ENCODE results near the gene PLAGL1.
"Not testable (repeated sequence)": the region's sequence is repeated elsewhere in the genome, so short reads cannot be mapped to it uniquely, and the experiment has no call there.

The PLAGL1 gene

DNA sequence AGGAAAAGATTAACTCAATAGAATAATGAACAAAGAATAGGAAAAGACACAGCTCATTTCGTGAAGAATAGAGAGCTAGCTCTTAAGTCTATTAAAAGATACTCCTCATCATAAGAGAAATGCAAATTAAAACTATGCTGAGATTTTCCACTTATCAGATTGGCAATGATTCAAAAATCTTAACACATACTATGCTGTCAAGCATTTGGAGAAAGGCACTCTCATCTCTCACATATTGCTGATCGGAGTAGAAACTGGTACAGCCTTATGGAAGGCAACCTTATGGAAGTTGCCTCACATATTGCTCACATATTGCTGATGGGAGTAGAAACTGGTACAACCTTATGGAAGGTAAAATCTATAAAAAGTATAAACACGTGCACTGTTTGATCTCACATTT lies 21.4 kb upstream of the PLAGL1 start:
- CTCF ChIA-PET = interaction anchor here (1.0 to 2.2 kb wide), 2 partner anchors 16 to 90 kb away, joined by 3 to 7 read pairs; no protein-coding TSS in a partner anchor
- H3K4me1 Mint-ChIP-seq = no peaks in the 10 kb centered on the region
- H3K9me3 Mint-ChIP-seq = no peaks in the 10 kb centered on the region
- H3K4me3 Mint-ChIP-seq = no peak overlapping the region
- DNase-seq = no peak
- H3K36me3 Mint-ChIP-seq = no peaks in the 10 kb centered on the region
- peaks cover 8% of the 10 kb centered on the region for H3K27me3 Mint-ChIP-seq
- H3K27ac Mint-ChIP-seq = no peak overlapping the region

- CTCF ChIA-PET = interaction anchor here (1.7 to 2.2 kb wide), 2 partner anchors 14 to 88 kb away, joined by 6 to 7 read pairs; no protein-coding TSS in a partner anchor
- H3K36me3 Mint-ChIP-seq = no peaks in the 10 kb centered on the region
- DNase-seq = no peak
- H3K9me3 Mint-ChIP-seq = no peaks in the 10 kb centered on the region
- H3K27me3 Mint-ChIP-seq = peaks cover 8% of the 10 kb centered on the region
- H3K27ac Mint-ChIP-seq = no peak overlapping the region
- H3K4me3 Mint-ChIP-seq = no peak overlapping the region
- H3K4me1 Mint-ChIP-seq = no peaks in the 10 kb centered on the region
These were observed 20.0 kb upstream of the PLAGL1 start for GRCh38 chr6:144027932-144028587.

GRCh38 chr6:144023216-144023615 lies 15.2 kb upstream of the PLAGL1 start:
- CTCF ChIA-PET = interaction anchor here (1.3 kb wide), 1 partner anchor 10 kb away, joined by 4 read pairs; no protein-coding TSS in a partner anchor
- H3K4me1 Mint-ChIP-seq = no peaks in the 10 kb centered on the region
- H3K27me3 Mint-ChIP-seq = peaks cover 8% of the 10 kb centered on the region
- no peak for DNase-seq
- no peak overlapping the region for H3K27ac Mint-ChIP-seq
- H3K36me3 Mint-ChIP-seq = no peaks in the 10 kb centered on the region
- no peak overlapping the region for H3K4me3 Mint-ChIP-seq
- H3K9me3 Mint-ChIP-seq = no peaks in the 10 kb centered on the region

DNA sequence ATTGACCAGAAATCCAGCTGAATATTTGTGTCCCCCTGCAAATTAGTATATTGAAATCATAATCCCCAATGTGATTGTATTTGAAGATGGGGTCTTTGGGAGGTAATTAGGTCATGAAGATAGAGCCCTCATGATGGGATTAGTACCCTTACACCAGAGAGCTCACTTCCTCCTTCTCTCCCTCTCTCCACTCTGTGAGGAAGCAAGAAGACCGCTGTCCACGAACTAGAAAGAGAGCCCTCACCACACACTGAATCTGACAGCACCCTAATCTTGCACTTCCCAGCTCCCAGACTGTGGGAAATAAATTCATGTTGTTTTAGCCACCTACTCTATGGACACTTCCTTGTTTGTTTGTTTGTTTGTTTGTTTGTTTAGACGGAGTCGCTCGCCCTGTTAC lies 11.9 kb upstream of the PLAGL1 start:
- Mint-ChIP-seq H3K4me3 (no peak overlapping the region), H3K27ac (no peak overlapping the region), H3K27me3 (peaks cover 8% of the 10 kb centered on the region), H3K9me3 (no peaks in the 10 kb centered on the region), H3K4me1 (no peaks in the 10 kb centered on the region), H3K36me3 (no peaks in the 10 kb centered on the region)
- CTCF ChIA-PET = interaction anchor here (1.0 to 1.1 kb wide), 2 partner anchors 414 to 445 kb away, joined by 3 read pairs; no protein-coding TSS in a partner anchor
- no peak for DNase-seq

GRCh38 chr6:144017166-144018094 lies 9.4 kb upstream of the PLAGL1 start:
- Mint-ChIP-seq H3K9me3 (no peaks in the 10 kb centered on the region), H3K27me3 (peaks cover 11% of the 10 kb centered on the region), H3K4me1 (no peaks in the 10 kb centered on the region), H3K4me3 (no peak overlapping the region), H3K27ac (no peak overlapping the region), H3K36me3 (no peaks in the 10 kb centered on the region)
- no peak for DNase-seq
- CTCF ChIA-PET = interaction anchor here (0.8 kb wide), 1 partner anchor 444 kb away, joined by 4 read pairs; no protein-coding TSS in a partner anchor

DNA sequence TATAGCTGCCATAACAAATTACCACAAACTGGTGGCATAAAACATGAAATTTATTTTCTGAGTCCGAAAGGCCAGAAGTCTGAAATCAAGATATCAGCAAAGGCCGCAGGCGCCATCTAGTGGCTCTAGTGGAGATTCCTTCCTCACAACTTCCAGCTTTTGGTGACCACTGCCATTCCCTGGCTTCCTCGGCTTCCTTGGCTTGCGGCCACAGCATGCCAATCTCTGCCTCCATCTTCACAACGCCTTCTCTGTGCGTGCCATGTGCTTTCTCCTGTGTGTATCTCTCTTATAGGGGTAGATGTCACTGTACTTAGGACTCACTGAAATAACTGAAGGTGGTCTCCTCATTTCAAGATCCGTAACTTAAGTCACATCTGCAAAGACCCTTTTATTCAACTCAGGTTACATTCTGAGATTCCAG lies 5.4 kb upstream of the PLAGL1 start:
- Mint-ChIP-seq H3K36me3 (no peaks in the 10 kb centered on the region), H3K9me3 (no peaks in the 10 kb centered on the region), H3K27me3 (peaks cover 38% of the 10 kb centered on the region), H3K4me3 (no peak overlapping the region), H3K27ac (no peak overlapping the region), H3K4me1 (peaks cover 2% of the 10 kb centered on the region)
- CTCF ChIA-PET = interaction anchor here (0.6 to 5.8 kb wide), 28 partner anchors 9 to 586 kb away, joined by 3 to 71 read pairs (median 4); partner anchors contain the start of genes FUCA2 and LTV1
- peak; percentile 73 for DNase-seq

DNA sequence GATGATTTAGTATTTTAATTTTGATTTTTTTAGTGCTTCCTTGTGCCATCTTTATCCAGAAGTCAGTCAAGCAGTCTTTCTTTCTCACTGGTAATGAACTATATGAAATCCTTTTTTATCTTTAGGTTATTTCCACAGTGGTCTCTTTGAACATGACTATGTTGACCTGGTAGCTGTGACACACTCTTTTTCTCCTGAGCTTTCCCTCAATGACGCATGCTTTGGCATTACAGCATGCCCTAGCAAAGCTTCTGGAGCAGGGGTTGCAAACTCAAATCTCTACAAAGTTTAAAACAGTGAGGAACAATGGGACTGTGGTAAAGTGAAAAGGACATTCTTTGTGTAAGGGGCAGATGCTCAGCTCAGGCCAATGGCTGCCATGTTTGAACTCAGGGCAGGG lies 4.5 kb upstream of the PLAGL1 start:
- Mint-ChIP-seq H3K4me1 (peaks cover 3% of the 10 kb centered on the region), H3K27ac (no peak overlapping the region), H3K27me3 (peaks cover 37% of the 10 kb centered on the region), H3K36me3 (no peaks in the 10 kb centered on the region), H3K4me3 (no peak overlapping the region), H3K9me3 (no peaks in the 10 kb centered on the region)
- DNase-seq = no peak
- CTCF ChIA-PET = interaction anchor here (1.0 to 5.8 kb wide), 14 partner anchors 9 to 503 kb away, joined by 3 to 71 read pairs (median 5); partner anchors contain the start of gene FUCA2

- peaks cover 46% of the 10 kb centered on the region for H3K27me3 Mint-ChIP-seq
- H3K4me3 Mint-ChIP-seq, H3K36me3 Mint-ChIP-seq, H3K9me3 Mint-ChIP-seq, CTCF ChIA-PET, H3K27ac Mint-ChIP-seq, DNase-seq: not testable (repeated sequence)
- peaks cover 12% of the 10 kb centered on the region for H3K4me1 Mint-ChIP-seq
These were observed 1.6 kb upstream of the PLAGL1 start for GRCh38 chr6:144009628-144010027.

- no peaks in the 10 kb centered on the region for H3K9me3 Mint-ChIP-seq
These were observed 787 bp upstream of the PLAGL1 start for GRCh38 chr6:144008846-144009245.

GRCh38 chr6:144007478-144008119 lies 460 bp downstream of the PLAGL1 start:
- DNase-seq = no peak
- Mint-ChIP-seq H3K36me3 (no peaks in the 10 kb centered on the region), H3K27me3 (peaks cover 44% of the 10 kb centered on the region), H3K27ac (no peak overlapping the region), H3K4me1 (peaks cover 12% of the 10 kb centered on the region), H3K4me3 (peak overlapping the region; percentile 62), H3K9me3 (no peaks in the 10 kb centered on the region)
- CTCF ChIA-PET = interaction anchor here (1.5 kb wide), 1 partner anchor 66 kb away, joined by 5 read pairs; no protein-coding TSS in a partner anchor

More at GRCh38 chr6:144008846-144009245, 787 bp upstream of the PLAGL1 start:
- DNase-seq = no peak
- Mint-ChIP-seq H3K36me3 (no peaks in the 10 kb centered on the region), H3K27me3 (peaks cover 46% of the 10 kb centered on the region), H3K27ac (no peak overlapping the region), H3K4me3 (peak overlapping the region; percentile 58), H3K4me1 (peaks cover 12% of the 10 kb centered on the region)
- CTCF ChIA-PET = interaction anchor here (1.5 kb wide), 1 partner anchor 67 kb away, joined by 5 read pairs; no protein-coding TSS in a partner anchor

DNA sequence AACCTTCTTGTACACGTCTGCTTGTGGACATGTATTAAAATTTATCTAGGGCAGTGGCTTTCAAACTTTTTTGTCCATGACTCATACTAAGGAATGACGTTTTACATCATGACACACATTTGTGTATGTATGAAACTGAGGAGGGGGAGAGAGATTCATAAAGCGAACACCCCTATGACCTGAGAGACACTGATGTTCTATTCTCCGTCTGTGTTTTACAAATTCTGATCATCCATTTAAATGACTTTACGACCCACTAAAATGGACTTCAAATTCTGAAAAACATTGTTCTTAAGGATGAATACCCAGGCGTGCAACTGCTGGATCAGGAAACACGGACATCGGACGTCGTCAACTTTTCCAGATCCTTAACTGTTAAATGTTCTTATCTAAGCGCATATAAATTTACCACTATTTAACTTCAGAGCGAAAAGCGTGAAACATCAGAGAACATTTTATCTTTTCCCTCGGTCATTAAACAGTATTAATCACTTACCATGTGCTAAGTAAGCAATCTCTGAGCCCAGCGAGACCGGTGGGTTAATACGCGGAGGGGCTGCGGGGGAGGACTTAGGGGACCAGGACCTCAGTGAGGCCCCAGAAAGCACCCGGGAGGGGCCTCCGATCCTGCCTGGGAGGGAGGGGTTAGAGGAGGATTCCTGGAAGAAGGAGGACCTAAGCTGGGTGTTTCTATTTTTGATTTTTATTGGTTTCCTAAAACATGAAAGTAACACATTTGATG lies 1.2 kb downstream of the PLAGL1 start:
- no peaks in the 10 kb centered on the region for H3K9me3 Mint-ChIP-seq
- H3K4me3 Mint-ChIP-seq = peak overlapping the region; percentile 62
- no peak overlapping the region for H3K27ac Mint-ChIP-seq
- no peaks in the 10 kb centered on the region for H3K36me3 Mint-ChIP-seq
- CTCF ChIA-PET = no interaction called here
- DNase-seq = no peak
- peaks cover 39% of the 10 kb centered on the region for H3K27me3 Mint-ChIP-seq
- H3K4me1 Mint-ChIP-seq = peaks cover 12% of the 10 kb centered on the region

- Mint-ChIP-seq H3K4me1 (no peaks in the 10 kb centered on the region), H3K27ac (no peak overlapping the region), H3K27me3 (no peaks in the 10 kb centered on the region), H3K36me3 (no peaks in the 10 kb centered on the region), H3K9me3 (no peaks in the 10 kb centered on the region), H3K4me3 (no peak overlapping the region)
- no peak for DNase-seq
- CTCF ChIA-PET = no interaction called here
These were observed 8.7 kb downstream of the PLAGL1 start for GRCh38 chr6:143999406-143999805.

GRCh38 chr6:143998686-143999085 lies 9.4 kb downstream of the PLAGL1 start:
- no peaks in the 10 kb centered on the region for H3K27me3 Mint-ChIP-seq
- H3K36me3 Mint-ChIP-seq = no peaks in the 10 kb centered on the region
- H3K4me1 Mint-ChIP-seq = no peaks in the 10 kb centered on the region
- no peak for DNase-seq
- CTCF ChIA-PET = no interaction called here
- no peak overlapping the region for H3K27ac Mint-ChIP-seq
- H3K9me3 Mint-ChIP-seq = no peaks in the 10 kb centered on the region
- H3K4me3 Mint-ChIP-seq = no peak overlapping the region
